Measurements from ENCODE around the gene PMP22.

PMP22 gene

GRCh38 chr17:15265131-15265530 lies at the start of gene PMP22:
TSS of gene PMP22 (minus strand) at chr17:15265326. CDS start at chr17:15260727, 4,599 bp downstream.
- peak in 15 of 51 donors; percentile 7 to 56 (median 21) for DNase-seq

- DNase-seq = no peak
Observed at GRCh38 chr17:15311996-15312395, 46.9 kb upstream of the PMP22 start.

DNA sequence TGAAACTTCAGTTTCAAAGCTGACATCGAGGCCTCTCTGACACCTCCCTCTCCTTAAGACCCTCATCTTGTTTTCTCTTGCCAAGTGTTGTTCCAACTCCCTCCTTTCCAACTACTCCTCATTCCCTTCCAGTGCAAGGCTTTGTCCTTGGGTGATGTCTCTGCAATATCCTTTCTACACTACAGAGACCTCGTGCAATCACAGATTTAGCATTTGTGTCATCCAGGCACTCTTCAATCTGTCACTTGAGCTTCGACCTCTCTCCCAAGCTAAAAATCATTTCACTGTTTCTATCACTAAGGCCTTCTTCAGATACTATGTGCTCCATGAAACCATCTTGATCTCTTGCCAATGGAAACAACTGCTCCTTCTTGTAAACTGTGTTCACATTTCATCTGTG lies 44.7 kb upstream of the PMP22 start:
- no peak for DNase-seq

- DNase-seq = no peak
Observed at GRCh38 chr17:15309236-15309635, 44.1 kb upstream of the PMP22 start.

DNA sequence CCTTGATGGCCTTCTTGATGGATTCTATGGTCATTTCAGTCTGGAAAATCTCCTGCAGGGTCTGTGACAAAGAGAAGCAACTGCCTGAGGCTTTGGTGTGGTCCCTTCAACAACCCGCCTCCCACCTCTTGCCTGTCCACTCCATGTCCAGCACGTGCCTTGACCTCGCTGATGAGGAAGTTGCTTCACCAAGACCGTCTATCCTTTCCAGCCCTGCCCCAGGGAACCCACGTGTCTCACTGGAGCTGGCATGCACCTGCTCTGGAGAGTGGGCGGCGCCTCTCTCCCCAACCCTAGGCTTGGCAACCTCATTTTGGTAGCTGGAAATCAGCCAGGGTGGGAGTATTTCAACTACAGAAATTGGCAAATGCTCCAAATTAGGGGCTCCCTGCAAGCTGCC lies 43.6 kb upstream of the PMP22 start:
- DNase-seq = no peak

DNA sequence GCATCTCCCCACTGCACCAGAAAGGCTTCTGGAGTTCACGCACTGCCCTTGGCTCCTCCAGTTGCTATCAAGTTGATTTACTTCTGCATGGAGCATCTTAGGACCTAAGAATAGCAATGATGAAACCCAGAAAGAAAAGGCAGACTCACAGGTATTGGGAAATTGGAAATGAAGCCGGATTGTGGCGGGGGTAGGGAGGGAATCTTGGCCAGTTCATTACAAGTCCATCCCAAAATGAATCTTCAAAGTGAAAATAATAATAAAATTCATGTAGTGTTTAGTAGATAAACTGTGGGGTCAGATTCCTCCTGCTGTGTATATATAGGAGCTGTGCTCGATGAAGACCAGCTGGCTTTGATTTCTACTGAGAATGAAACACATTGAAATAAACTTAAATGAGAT lies 42.6 kb upstream of the PMP22 start:
- DNase-seq = no peak

- no peak for DNase-seq
Observed at GRCh38 chr17:15303851-15304250, 38.7 kb upstream of the PMP22 start.

DNA sequence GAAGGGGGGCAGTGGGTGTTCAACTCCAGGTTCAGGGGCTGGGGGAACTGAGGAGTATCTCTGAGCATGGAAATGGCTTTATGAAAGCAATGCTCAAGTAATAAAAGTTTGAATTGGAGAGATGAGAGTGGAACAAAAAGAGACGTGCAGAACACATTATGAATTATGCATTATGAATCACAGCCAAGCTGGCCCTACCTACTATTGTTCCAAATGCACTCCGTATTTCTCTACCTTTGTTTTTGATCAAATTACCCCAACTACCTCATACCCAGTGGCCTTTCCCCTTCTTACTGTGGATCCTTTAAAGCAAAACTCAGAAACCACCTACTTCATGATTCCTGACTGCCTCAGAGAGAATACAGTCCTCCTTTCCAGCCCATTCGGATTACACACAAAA lies 38.1 kb upstream of the PMP22 start:
- no peak for DNase-seq

DNA sequence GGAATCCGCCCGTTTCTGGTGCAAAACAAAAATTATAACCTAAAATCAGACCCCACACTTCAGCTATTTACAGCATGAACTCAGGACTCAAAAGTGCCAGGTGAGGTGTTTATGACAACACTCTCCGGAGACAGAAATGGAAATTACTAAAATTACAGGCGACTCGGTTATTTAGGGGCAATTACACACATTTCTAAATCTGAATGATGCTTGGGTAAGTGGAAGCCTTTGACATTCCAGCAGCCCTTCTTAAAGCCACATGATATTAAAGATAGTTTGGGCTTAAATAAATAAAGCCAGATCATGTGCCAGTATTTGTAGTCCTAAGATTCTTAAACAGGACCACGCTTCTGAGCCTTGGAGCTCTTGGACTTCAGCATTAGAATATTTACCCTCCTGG lies 36.7 kb upstream of the PMP22 start:
- DNase-seq = no peak

DNA sequence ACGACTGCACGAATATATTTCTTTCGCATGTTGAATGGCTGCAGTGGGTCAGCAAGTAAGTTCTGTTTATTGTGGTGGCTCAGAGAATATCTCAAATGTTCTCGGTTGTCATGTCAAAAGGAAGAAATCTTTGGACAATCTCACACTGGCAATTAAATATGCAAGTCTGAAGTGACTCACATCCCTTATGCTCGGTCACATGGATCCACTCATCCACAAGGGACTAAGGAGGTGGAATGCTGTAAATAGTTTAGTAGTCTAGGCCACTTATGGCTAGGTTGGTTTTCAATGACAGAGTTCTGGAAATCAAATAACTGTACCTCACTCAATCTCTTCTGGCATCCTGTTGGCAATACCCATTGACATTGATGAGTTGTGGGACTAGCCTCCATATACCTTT lies 33.0 kb upstream of the PMP22 start:
- DNase-seq = no peak

- no peak for DNase-seq
Observed at GRCh38 chr17:15293558-15293957, 28.4 kb upstream of the PMP22 start.

DNA sequence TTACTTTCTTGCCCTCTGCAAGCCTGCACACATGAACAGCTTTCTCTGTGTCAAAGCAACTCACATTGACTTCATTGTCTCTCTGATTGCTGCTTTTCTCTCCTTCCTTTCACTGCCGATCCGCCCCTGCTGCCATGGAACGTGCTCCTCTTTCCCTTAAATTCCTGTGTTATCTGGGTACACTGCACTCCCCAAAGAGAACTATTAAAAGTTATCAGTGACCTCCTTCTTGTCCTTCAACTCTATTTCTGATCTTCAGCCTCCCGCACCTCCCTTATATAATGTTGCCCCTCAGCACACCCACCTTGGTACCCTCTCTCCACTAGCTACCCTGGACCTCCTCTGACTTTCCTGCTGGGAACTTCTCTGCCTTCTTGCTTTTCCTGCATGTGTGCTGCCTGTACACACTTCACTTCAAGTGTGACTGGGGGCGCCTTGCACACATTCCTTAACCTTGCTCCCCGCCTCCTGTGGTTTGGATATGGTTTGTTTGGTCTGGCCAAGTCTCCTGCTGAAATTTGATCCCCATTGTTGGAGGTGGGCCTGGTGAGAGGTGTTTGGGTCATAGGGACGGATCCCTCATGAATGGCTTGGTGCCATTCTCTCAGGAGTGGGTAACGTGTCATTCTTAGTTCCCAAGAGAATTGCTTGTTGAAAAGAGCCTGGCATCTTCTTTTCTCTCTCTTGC lies 26.7 kb upstream of the PMP22 start:
- DNase-seq = no peak

DNA sequence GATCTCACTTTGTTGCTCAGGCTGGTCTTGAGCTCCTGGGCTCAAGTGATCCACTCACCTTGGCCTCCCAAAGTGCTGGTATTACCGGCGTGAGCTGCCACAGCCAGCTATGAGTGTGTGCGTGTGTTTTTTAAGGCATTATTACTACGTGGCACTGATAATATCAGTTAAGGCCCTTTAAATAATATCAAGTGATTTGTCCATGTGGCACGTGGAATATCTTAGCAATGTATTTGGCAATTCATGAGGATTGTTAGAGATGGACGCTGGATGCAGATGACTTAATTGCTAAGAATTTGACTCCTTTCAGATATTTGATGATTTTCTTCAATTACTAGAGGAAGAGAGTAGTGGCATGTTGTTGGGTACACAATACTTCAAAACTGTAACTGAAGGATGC lies 25.5 kb upstream of the PMP22 start:
- DNase-seq = no peak

- DNase-seq = no peak
Observed at GRCh38 chr17:15289285-15290183, 24.4 kb upstream of the PMP22 start.

GRCh38 chr17:15288859-15289258 lies 23.7 kb upstream of the PMP22 start:
- DNase-seq = no peak

GRCh38 chr17:15287538-15288267 lies 22.6 kb upstream of the PMP22 start:
- DNase-seq = no peak

- no peak for DNase-seq
Observed at GRCh38 chr17:15285466-15285865, 20.3 kb upstream of the PMP22 start.

DNA sequence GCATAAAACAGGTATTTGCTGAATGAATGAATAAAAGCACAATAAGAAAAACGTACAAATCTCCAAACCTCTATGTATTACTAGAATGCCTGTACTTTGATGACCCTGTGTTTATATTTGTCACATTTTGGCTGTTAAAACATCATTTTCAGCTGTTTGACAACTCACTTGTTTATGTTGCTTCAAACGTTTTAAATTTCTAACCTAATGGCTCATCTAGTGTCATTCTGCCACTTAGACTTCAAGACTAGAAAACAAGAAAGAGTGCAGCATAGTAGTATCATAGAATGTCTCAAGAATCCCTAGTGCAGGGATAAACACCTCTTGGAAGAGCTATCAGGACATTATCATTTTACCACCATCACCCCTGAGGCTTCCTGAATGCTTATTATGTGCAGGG lies 19.4 kb upstream of the PMP22 start:
- no peak for DNase-seq

- DNase-seq = no peak
Observed at GRCh38 chr17:15284107-15284506, 19.0 kb upstream of the PMP22 start.

DNA sequence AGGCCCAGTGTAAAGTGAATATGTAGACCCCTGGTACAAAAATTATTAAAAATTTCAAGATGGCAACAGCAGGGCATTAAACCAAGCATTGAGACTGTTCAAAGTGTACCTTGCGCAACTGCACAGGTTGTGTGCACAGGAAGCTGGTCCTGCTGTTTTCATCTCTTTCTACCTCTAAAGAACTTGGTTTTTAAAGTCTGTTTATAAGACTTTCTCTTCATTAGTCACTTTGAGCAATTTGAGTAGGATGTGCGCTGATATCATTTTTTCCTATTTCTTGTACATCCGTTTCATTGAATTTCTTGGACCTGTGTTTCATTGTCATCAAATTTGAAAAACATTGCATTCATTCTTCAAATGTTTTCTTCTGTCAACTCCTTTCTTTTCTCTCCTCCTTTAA lies 16.8 kb upstream of the PMP22 start:
- DNase-seq = no peak

DNA sequence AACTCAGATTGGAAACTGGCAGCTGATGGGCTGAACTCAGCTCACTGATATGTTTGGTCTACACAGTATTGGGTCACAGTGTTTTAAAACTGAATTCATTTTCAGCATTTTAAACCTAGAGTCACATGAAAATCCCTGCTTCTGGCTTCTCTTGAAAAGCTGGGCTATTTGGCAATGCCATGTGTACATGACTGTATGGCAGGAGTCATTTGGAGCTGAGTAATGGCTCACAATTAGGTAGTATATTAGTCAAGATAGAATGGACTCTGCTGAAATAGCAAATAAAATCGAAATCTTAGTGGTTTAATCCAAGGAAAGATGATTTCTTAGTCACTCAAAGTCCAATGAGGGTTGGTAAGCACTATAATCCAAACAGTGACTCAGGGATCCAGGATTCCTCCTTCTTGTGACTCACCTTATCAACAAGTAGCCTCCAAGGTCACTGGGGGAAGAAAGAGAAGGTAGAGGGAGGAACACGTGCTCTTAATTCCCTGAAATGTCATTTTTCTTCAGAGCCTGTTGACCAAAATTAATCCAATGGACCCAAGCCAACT lies 13.9 kb upstream of the PMP22 start:
- DNase-seq = no peak

- no peak for DNase-seq
Observed at GRCh38 chr17:15278380-15278779, 13.3 kb upstream of the PMP22 start.
